ENCODE measurements around the gene MYO1G.

DNA sequence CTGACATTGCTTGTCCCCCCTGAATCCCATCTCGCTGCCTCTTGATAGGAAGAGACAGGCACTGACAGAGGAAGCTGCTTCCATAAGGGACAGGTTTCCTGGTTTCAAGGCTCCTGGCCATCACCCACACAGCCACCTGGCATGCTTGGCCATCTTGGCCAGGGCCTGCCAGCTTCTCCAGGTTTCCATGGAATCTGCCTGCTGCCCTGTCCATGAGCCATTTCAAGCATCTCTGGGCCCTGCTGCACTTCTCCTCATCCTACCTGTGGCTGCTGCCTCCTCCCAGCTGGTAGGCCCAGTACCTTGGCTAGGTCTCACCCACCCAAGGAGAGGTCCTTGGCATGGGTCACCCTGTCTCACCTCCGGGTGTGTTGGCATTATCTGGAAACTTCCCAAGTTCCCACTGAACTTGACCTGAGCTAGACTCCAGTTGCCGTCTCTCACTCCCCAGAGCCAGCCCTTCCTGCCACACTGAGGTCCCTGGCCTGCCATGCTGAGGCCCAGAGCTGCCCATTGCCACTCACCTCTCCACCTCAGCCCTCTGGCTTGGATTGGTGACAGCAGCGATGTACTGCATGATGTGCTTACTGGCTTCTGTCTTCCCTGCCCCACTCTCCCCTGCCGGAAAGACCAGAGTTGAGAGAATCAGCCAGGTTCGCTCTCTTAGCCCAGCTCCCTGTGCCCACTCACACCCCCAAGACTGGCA lies 2.6 kb downstream of the MYO1G start:
- TF ChIP-seq EP300 (IDR thresholded peaks at IDR 0.05; ENCODE audit: low read depth) (no peak), POLR2AphosphoS5 (IDR thresholded peaks at IDR 0.05) (no peak)
- TF ChIP-seq, protein P1, sequence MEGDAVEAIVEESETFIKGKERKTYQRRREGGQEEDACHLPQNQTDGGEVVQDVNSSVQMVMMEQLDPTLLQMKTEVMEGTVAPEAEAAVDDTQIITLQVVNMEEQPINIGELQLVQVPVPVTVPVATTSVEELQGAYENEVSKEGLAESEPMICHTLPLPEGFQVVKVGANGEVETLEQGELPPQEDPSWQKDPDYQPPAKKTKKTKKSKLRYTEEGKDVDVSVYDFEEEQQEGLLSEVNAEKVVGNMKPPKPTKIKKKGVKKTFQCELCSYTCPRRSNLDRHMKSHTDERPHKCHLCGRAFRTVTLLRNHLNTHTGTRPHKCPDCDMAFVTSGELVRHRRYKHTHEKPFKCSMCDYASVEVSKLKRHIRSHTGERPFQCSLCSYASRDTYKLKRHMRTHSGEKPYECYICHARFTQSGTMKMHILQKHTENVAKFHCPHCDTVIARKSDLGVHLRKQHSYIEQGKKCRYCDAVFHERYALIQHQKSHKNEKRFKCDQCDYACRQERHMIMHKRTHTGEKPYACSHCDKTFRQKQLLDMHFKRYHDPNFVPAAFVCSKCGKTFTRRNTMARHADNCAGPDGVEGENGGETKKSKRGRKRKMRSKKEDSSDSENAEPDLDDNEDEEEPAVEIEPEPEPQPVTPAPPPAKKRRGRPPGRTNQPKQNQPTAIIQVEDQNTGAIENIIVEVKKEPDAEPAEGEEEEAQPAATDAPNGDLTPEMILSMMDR (IDR thresholded peaks at IDR 0.05): no peak
